Stimulated activated naive CD8-positive, alpha-beta T cell treated with anti-CD3 and anti-CD28 coated beads, Interleukin-15, Interleukin-2, amounts not matched to agents 100 U/mL and 50 U/mL, for 24 hours (primary cell): ENCODE measurements around the gene RTN1.
A peak's percentile ranks its signal among the peaks of the same experiment; 100 is the strongest.
"Not testable (repeated sequence)": the region's sequence is repeated elsewhere in the genome, so short reads cannot be mapped to it uniquely, and the experiment has no call there.

Source experiments
- ATAC-seq: fragments of 150-1000 bp; cut with Tn5 transposase; one replicate; pipeline ENCODE4 v1.10.0; 2021
- DNase-seq: peaks from one replicate; pipeline ENCODE4 v3.0.0; 2021

Gene RTN1

DNA sequence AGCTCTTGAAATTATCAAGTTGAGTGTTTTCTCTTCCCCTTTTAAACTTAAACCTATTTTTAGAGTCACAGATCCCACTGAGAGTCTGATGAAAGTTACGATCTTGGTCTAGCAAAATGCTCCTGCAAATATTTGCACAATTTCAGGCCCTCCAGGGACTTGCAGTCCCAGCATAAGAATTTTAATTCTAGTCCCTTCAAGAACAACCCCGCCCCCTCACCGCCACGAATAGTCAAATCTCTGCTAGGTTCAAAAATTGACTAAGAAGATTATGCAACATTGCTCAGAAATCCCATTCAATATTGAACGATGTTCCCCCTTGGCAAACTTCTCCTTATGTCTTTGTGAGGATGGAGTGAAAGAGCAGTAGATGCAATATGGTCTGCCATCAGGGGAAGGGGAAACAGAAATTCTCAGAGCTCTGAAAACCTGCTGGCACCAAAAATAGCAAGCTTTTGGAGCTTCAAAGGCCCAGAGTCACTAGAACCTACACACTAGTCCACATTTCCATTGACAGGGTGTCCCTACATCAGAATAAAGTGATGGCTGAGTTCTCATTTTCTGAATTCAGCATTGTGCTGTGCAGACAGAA, 166.4 kb downstream of the RTN1 start:
- no peak for ATAC-seq
- no peak for DNase-seq

DNA sequence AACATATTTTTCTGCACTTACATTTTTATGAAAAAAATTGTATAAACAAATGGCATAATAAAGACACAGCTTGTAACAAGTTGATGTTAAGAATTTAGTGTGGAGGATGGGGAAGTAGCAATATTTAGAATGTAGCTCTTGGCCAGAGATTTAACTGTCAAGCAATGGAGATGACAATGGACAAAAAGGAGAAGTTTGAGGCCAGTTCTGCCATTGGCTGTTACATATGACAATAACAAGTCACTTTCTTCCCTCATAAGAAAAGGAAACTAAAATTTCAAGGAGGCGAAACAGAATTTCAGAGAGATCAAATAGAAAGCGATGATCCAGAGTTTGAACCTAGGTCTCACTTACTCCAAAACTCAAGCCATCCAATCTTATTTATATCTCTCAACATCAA, 171.1 kb downstream of the RTN1 start:
- DNase-seq (no peak), ATAC-seq (no peak)

DNA sequence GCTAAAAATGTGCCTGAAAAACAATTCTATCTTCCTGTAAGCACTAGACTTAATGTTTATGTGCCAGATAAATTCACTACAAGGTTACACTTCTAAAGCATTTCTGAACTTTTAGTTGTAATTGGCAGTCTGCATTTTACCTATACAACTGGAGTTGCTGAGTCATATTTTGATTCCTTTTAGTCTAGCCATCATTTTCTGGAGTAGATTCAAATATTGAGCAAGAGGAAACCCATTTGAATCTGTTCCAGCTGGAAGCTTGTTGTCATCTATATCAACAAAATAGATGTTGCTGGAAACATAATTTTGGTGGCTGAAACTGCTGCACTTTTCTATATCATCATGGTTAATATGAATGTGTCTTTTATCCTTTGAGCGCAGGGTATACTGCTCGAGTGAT, 171.8 kb downstream of the RTN1 start:
- no peak for ATAC-seq
- no peak for DNase-seq

- ATAC-seq (no peak), DNase-seq (no peak)
Measured at GRCh38 chr14:59695198-59695597, 175.4 kb downstream of the RTN1 start.

DNA sequence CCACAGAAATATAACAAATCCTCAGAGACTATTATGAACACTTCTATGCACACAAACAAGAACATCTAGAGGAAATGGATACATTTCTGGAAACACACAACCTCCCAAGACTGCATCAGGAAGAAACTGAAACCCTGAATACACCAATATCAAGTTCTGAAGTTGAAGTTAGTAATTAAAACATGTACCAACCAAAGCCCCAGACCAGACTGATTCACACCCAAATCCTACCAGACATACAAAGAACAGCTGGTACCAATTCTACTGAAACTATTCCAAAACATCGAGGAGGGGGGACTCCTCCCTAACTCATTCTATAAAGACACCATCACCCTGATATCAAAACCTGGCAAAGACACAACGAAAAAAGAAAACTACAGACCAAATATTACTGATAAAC, 179.3 kb downstream of the RTN1 start:
- no peak for ATAC-seq

DNA sequence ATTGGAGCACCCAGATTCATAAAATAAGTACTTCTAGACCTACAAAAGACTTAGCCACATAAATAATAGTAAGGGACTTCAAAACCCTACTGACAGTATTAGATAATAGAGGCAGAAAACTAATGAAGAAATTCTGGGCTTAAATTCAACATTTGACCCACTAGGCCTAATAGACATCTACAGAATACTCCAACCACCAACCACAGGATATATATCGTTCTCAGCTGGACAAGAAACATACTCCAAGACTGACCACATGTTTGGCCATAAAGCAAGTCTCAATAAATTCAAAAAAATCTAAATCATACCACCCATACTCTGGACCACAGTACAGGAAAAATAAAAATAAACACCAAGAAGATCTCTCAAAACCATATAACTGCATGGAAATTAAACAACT, 180.2 kb downstream of the RTN1 start:
- DNase-seq (no peak), ATAC-seq (no peak)

More for the DNA sequence above, 179.3 kb downstream of the RTN1 start:
- DNase-seq, result no peak

DNA sequence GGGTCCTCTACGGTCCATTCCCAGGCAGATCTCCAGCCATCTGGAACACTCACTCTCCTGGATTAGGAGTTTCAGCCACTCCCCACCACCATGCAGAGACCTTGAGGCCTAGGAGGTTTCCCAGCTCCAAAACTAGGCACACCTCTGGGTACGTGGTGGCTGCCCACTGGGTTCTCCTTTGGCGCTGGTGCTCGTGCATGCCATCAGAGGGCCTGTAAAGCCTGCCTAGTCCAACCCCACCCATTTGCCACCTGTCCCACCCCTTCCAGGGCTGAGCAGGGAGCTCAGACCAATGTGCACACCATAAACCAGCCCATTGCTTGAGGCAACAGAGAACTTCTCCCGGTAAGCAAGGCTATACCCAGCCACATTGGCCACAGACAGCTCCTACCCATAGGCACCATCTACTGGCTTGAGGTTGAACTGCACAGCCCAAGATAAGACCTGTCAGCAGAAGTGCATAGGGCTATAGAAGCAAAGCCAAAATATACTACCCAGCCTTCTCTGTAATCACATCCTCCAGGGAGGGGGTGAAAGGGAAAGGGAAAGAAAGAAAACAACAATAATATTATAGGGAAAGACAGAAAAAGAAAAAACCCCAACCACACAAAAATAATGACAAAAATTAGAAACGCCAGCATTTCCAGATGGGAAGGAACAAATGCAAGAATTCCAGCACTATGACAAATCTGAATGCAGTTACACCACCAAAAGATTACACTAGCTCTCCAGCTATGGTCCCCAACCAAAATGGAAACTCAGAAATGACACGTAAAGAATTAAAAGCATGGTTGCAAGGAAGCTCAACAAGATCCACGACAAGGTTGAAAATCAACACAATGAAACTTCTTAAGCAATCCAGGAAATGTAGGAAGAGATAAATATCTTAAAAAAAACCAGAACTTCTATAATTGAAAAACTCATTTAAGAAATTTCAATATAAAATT, 182.1 kb downstream of the RTN1 start:
- peak; percentile 22 for DNase-seq
- no peak for ATAC-seq

DNA sequence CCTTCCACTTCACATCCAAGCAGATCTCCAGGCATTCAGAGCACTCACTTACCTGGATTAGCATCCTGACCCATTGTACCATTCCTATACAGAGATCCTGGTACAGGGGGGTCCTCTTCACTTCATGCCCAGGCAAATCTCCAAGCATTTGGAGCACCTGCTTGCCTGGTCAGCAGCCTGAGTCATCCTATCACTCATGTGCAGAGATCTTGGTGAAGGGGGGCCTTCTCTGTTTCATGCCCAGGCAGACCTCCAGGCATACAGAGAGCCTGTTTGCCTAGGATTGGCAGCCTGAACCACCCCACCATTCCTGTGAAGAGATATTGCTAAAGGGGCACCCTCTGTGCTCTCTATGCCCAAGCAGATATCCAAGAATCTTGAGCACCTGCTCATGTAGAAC, 182.9 kb downstream of the RTN1 start:
- no peak for ATAC-seq
- no peak for DNase-seq

GRCh38 chr14:59679872-59680271, 190.7 kb downstream of the RTN1 start:
- no peak for ATAC-seq
- DNase-seq, result no peak

- ATAC-seq (no peak), DNase-seq (no peak)
Measured at GRCh38 chr14:59678352-59678751, 192.2 kb downstream of the RTN1 start.

DNA sequence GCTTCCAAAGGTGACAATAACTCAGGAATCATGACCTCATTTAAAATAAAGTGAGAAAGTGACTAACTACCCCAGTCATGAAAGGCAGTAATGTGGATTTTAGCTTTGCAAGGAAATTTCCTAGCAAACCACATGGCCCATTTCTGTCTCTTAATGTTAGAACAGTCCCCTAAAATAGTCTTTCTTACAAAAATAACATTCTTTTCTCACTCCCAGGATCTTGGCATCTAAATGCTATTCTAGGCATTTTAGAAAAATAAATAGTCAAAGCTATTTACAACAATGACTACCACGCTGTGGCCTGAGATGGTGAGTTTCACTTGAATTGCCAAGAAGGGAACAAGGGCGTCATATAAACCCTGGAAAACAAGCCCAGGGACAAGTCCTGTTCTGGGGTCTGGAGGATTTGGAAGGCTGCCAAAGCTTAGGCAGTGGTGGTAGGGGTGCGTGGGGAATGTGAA, 192.8 kb downstream of the RTN1 start:
- DNase-seq, result no peak
- ATAC-seq, result no peak

DNA sequence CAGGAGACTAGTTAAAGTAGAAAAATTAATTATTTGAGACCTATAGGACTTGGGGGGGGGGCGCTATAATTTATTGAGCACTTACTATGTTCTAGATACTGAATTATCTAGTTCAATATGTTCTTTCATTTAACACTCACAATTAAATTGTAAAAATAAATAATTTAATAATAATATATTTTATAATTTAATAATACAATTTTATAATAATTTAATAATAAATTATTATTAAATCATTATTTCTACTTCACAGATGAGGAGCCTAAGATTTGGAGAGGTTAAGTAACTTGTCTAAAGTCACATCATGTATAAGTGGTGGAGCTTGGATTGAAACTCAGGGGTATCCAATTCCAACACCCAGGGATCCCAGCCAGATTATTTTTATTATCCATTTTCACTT, 195.2 kb downstream of the RTN1 start:
- no peak for DNase-seq
- no peak for ATAC-seq

DNA sequence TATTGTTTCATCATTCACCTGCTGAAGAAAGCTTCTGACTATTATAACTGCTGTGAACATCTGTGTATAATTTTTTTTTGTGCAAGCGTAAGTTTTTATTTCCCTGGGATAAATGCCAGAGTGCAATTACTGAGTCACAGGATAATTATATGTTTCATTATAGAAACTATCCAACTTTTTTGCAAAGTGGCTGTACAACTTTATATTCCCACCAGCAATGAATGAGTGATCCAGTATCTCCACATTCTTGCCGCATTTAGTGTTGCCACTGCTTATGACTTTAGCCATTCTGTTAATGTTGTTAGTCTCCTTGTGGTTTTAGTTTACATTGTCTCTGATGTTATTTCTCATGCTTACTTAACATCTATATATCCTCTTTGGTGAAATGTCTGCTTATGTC, 205.8 kb downstream of the RTN1 start:
- ATAC-seq, result no peak

DNA sequence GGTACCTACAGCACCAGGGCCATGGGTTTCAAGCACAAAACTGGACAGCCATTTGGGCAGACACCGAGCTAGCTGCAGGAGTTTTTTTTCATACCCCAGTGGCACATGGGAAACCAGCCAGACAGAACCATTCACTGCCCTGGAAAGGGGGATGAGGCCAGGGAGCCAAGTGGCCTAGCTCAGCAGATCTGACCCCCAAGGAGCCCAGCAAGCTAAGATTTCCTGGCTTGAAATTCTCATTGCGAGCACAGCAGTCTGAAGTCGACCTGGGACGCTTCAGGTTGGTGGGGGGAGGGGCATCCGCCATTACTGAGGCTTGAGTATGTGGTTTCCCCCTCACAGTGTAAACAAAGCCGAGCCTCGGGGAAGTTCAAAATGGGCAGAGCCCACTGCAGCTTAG, 212.8 kb downstream of the RTN1 start:
- ATAC-seq (no peak), DNase-seq (no peak)

More for the DNA sequence above, 205.8 kb downstream of the RTN1 start:
- DNase-seq, result no peak

- no peak for ATAC-seq
- no peak for DNase-seq
Measured at GRCh38 chr14:59656473-59656872, 214.1 kb downstream of the RTN1 start.

DNA sequence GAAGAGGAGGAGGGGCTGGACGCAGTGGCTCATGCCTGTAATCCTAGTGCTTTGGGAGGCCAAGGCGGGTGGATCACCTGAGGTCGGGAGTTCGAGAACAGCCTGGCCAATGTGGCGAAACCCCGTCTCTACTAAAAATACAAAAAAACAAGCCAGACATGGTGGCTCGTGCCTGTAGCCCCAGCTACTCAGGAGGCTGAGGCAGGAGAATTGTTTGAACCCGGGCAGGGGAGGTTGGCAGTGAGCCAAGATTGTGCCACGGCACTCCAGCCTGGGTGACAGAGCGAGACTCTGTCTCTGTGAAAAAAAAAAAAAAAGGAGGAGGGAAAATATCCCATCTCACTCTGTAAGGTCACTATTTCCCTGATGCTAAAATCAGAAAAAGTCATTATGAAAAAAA, 216.4 kb downstream of the RTN1 start:
- not testable (repeated sequence) for ATAC-seq, DNase-seq

GRCh38 chr14:59646832-59647231, 223.7 kb downstream of the RTN1 start:
- ATAC-seq, DNase-seq: not testable (repeated sequence)

- no peak for ATAC-seq
- DNase-seq, result no peak
Measured at GRCh38 chr14:59638885-59639284, 231.7 kb downstream of the RTN1 start.

- ATAC-seq, result no peak
- no peak for DNase-seq
Measured at GRCh38 chr14:59634617-59635016, 236.0 kb downstream of the RTN1 start.

DNA sequence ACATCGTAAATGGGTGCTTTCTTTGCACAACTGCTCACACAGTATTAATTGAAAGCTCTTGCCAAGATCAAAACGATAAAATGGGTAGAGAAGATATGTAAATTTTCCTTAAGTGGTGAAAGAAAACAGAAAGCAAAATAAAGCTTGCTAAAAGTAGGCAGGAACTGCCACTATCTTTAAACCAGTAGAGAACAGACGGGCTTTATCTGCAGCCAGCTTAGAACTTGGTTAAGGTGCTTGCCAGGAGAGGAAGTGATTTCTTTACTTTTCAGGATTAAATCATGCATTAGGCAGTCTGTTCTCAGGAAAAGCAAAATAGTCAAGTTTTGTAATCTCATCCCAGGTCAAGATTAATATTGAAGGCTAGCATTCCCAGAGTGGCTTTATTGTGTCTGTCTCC, 237.1 kb downstream of the RTN1 start:
- ATAC-seq (no peak), DNase-seq (no peak)

GRCh38 chr14:59632381-59632780, 238.2 kb downstream of the RTN1 start:
- DNase-seq (peak; percentile 18), ATAC-seq (no peak)

DNA sequence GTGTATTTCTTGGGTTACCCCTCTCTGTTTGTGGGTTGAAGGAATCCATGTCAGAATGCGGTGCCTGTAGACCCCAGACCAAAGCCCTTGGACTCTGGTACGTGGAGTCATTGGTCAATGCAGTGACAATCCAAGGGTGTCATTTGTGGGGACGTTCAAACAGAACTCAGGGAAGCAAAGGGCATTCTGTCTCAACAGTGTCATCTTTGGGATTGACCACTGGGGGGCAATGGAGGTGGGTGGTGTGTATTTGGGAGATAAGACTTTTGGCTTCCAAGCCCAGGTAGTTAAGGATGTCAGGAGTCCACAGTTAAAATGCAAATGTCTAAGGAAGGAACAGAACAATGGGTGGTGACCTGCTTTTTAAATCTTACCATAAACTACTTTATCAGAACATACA, 239.3 kb downstream of the RTN1 start:
- no peak for ATAC-seq
- no peak for DNase-seq

GRCh38 chr14:59630288-59630963, 240.2 kb downstream of the RTN1 start:
- ATAC-seq (peak; percentile 46), DNase-seq (peak; percentile 11)
